GM19043 (cell line): ENCODE results near the gene CHST15.
A peak's percentile ranks its signal among the peaks of the same experiment; 100 is the strongest.

ENCODE experiments used
- ATAC-seq: cut with Tn5 transposase; IDR thresholded peaks from one replicate; pipeline ENCODE4 v1.9.1; 2021; ENCODE audit warnings: low read depth; ENCODE audit not compliant: unreplicated experiment

CHST15 gene

GRCh38 chr10:124003481-124003870, 89.9 kb downstream of the CHST15 start:
- ATAC-seq = no peak

- no peak for ATAC-seq
Measured at GRCh38 chr10:124003070-124003419, 90.4 kb downstream of the CHST15 start.

GRCh38 chr10:124002391-124003069, 90.9 kb downstream of the CHST15 start:
- ATAC-seq = no peak

GRCh38 chr10:124001391-124002148, 91.8 kb downstream of the CHST15 start:
- no peak for ATAC-seq

GRCh38 chr10:124000792-124001201, 92.6 kb downstream of the CHST15 start:
- ATAC-seq = no peak

- ATAC-seq = no peak
Measured at GRCh38 chr10:123999956-124000615, 93.3 kb downstream of the CHST15 start.

- ATAC-seq = no peak
Measured at GRCh38 chr10:123999261-123999660, 94.1 kb downstream of the CHST15 start.

GRCh38 chr10:123998197-123999141, 94.9 kb downstream of the CHST15 start:
- no peak for ATAC-seq

GRCh38 chr10:123997486-123998196, 95.8 kb downstream of the CHST15 start:
- ATAC-seq = no peak

- ATAC-seq = no peak
Measured at GRCh38 chr10:123997013-123997412, 96.4 kb downstream of the CHST15 start.

GRCh38 chr10:123996302-123996701, 97.1 kb downstream of the CHST15 start:
- no peak for ATAC-seq

GRCh38 chr10:123995461-123996131, 97.8 kb downstream of the CHST15 start:
- no peak for ATAC-seq

- no peak for ATAC-seq
Measured at GRCh38 chr10:123995082-123995460, 98.3 kb downstream of the CHST15 start.

GRCh38 chr10:123994417-123995081, 98.8 kb downstream of the CHST15 start:
- ATAC-seq = peak; percentile 64

GRCh38 chr10:123993534-123994416, 99.6 kb downstream of the CHST15 start:
- no peak for ATAC-seq

- no peak for ATAC-seq
Measured at GRCh38 chr10:123991611-123992570, 101.5 kb downstream of the CHST15 start.

GRCh38 chr10:123990889-123991288, 102.5 kb downstream of the CHST15 start:
- ATAC-seq = no peak
